ENCODE measurements around the gene NRAP.

Gene NRAP

GRCh38 chr10:113573368-113573767 is 90.5 kb downstream of the NRAP start:
- TF ChIP-seq CTCF (IDR thresholded peaks at IDR 0.05; ENCODE audit: low read length): no peak
- no peak for TF ChIP-seq EZH2 (IDR thresholded peaks at IDR 0.05; ENCODE audit: borderline replicate concordance, low read length)
- no peaks in the 10 kb centered on the region for H3F3A ChIP-seq (ENCODE audit: insufficient read depth, low read length)
- no peak overlapping the region for H3K9ac ChIP-seq (ENCODE audit: low read length)
- H3K4me2 ChIP-seq (ENCODE audit: low read length): no peak overlapping the region
- no peak overlapping the region for H3K27ac ChIP-seq (ENCODE audit: low read depth, low read length, poor library complexity, severe bottlenecking)
- H3K36me3 ChIP-seq (ENCODE audit: insufficient read depth, low read length): no peaks in the 10 kb centered on the region
- no peaks in the 10 kb centered on the region for H3K27me3 ChIP-seq (ENCODE audit: insufficient read depth, low read length)
- no peak overlapping the region for H3K4me3 ChIP-seq (ENCODE audit: low read depth, low read length, poor library complexity, severe bottlenecking)
- no peaks in the 10 kb centered on the region for H3K9me3 ChIP-seq (ENCODE audit: low read length)
- no peaks in the 10 kb centered on the region for H4K20me1 ChIP-seq (ENCODE audit: insufficient read depth, low read length)
- H3K9me2 ChIP-seq (ENCODE audit: low read depth, low read length): no peaks in the 10 kb centered on the region
- H2AFZ ChIP-seq (ENCODE audit: low read length): no peak overlapping the region
- H3K4me1 ChIP-seq (ENCODE audit: insufficient read depth, low read length, severe bottlenecking): no peaks in the 10 kb centered on the region
- no peaks in the 10 kb centered on the region for H3K79me2 ChIP-seq (ENCODE audit: insufficient read depth, low read length)

- H3K27ac ChIP-seq (ENCODE audit: low read depth, low read length, poor library complexity, severe bottlenecking): no peak overlapping the region
- no peaks in the 10 kb centered on the region for H3K9me3 ChIP-seq (ENCODE audit: low read length)
- no peaks in the 10 kb centered on the region for H3K36me3 ChIP-seq (ENCODE audit: insufficient read depth, low read length)
- H3K4me2 ChIP-seq (ENCODE audit: low read length): no peak overlapping the region
- no peaks in the 10 kb centered on the region for H3F3A ChIP-seq (ENCODE audit: insufficient read depth, low read length)
- H4K20me1 ChIP-seq (ENCODE audit: insufficient read depth, low read length): no peaks in the 10 kb centered on the region
- no peak overlapping the region for H3K4me3 ChIP-seq (ENCODE audit: low read depth, low read length, poor library complexity, severe bottlenecking)
- no peaks in the 10 kb centered on the region for H3K79me2 ChIP-seq (ENCODE audit: insufficient read depth, low read length)
- H3K9ac ChIP-seq (ENCODE audit: low read length): no peak overlapping the region
- no peak overlapping the region for H2AFZ ChIP-seq (ENCODE audit: low read length)
- H3K27me3 ChIP-seq (ENCODE audit: insufficient read depth, low read length): no peaks in the 10 kb centered on the region
- H3K4me1 ChIP-seq (ENCODE audit: insufficient read depth, low read length, severe bottlenecking): no peaks in the 10 kb centered on the region
- TF ChIP-seq CTCF (IDR thresholded peaks at IDR 0.05; ENCODE audit: low read length) (no peak), EZH2 (IDR thresholded peaks at IDR 0.05; ENCODE audit: borderline replicate concordance, low read length) (no peak)
- H3K9me2 ChIP-seq (ENCODE audit: low read depth, low read length): no peaks in the 10 kb centered on the region
These were observed 91.1 kb downstream of the NRAP start for GRCh38 chr10:113572520-113573290.

GRCh38 chr10:113569576-113569975 is 94.3 kb downstream of the NRAP start:
- no peaks in the 10 kb centered on the region for H3K79me2 ChIP-seq (ENCODE audit: insufficient read depth, low read length)
- no peaks in the 10 kb centered on the region for H3K27me3 ChIP-seq (ENCODE audit: insufficient read depth, low read length)
- H3K9me2 ChIP-seq (ENCODE audit: low read depth, low read length): no peaks in the 10 kb centered on the region
- H3K9me3 ChIP-seq (ENCODE audit: low read length): no peaks in the 10 kb centered on the region
- no peak overlapping the region for H3K4me2 ChIP-seq (ENCODE audit: low read length)
- no peaks in the 10 kb centered on the region for H3K36me3 ChIP-seq (ENCODE audit: insufficient read depth, low read length)
- H3F3A ChIP-seq (ENCODE audit: insufficient read depth, low read length): no peaks in the 10 kb centered on the region
- no peak for TF ChIP-seq EZH2 (IDR thresholded peaks at IDR 0.05; ENCODE audit: borderline replicate concordance, low read length)
- TF ChIP-seq CTCF (IDR thresholded peaks at IDR 0.05; ENCODE audit: low read length): no peak
- no peaks in the 10 kb centered on the region for H3K4me1 ChIP-seq (ENCODE audit: insufficient read depth, low read length, severe bottlenecking)
- H3K27ac ChIP-seq (ENCODE audit: low read depth, low read length, poor library complexity, severe bottlenecking): no peak overlapping the region
- no peak overlapping the region for H3K4me3 ChIP-seq (ENCODE audit: low read depth, low read length, poor library complexity, severe bottlenecking)
- no peaks in the 10 kb centered on the region for H4K20me1 ChIP-seq (ENCODE audit: insufficient read depth, low read length)
- H3K9ac ChIP-seq (ENCODE audit: low read length): no peak overlapping the region
- no peak overlapping the region for H2AFZ ChIP-seq (ENCODE audit: low read length)
